Neutrophil (primary cell): ENCODE results near the gene TRIM17.

Experiments used
- H3K27ac ChIP-seq: fragments of 200-600 bp; sonication (generic); 2 replicates; pipeline ENCODE4 v1.5.1; 2016; ENCODE audit warnings: mild to moderate bottlenecking, moderate library complexity
- H3K27me3 ChIP-seq: fragments of 200-600 bp; sonication (generic); 2 replicates; pipeline ENCODE4 v1.6.0; 2016; ENCODE audit warnings: mild to moderate bottlenecking
- H3K36me3 ChIP-seq: fragments of 200-600 bp; sonication (generic); 2 replicates; pipeline ENCODE4 v1.5.1; 2017
- H3K4me1 ChIP-seq, 2 experiments: fragments of 200-600 bp in 1 of 2; sonication (generic) in 1 of 2; 1 replicate in 1 of 2; 2 replicates in 1 of 2; pipeline versions ENCODE4 v1.5.1 to v1.6.1; 2013 to 2016; ENCODE audit warnings: low read depth in 1 of 2, low read length in 1 of 2, mild to moderate bottlenecking in 1 of 2, moderate library complexity in 1 of 2; ENCODE audit not compliant: control insufficient read depth in 1 of 2, insufficient read depth in 1 of 2
- H3K4me3 ChIP-seq, 2 experiments: fragments of 200-600 bp in 1 of 2; sonication (generic) in 1 of 2; 1 replicate in 1 of 2; 2 replicates in 1 of 2; pipeline ENCODE4 v1.5.1; 2013 to 2016; ENCODE audit warnings: low read depth in 1 of 2, low read length in 1 of 2, mild to moderate bottlenecking in 1 of 2, moderate library complexity in 1 of 2
- H3K9me3 ChIP-seq: fragments of 200-600 bp; sonication (generic); 2 replicates; pipeline ENCODE4 v1.5.1; 2016
- TF ChIP-seq, protein P1 (sequence below): fragments of 200-600 bp; sonication (generic); IDR thresholded peaks from 2 replicates; pipeline ENCODE4 v1.5.1; 2016; ENCODE audit warnings: antibody characterized with exemption

Gene TRIM17

GRCh38 chr1:228383773-228384172 lies 32.9 kb downstream of the TRIM17 start:
- Histone ChIP-seq H3K27me3 (peaks cover 32% of the 10 kb centered on the region), H3K27ac (no peak overlapping the region), H3K4me3 (no peak overlapping the region), H3K9me3 (no peaks in the 10 kb centered on the region), H3K4me1 (peaks cover 0 to 2% of the 10 kb centered on the region in 2 experiments), H3K36me3 (no peaks in the 10 kb centered on the region)
- TF ChIP-seq, protein P1, sequence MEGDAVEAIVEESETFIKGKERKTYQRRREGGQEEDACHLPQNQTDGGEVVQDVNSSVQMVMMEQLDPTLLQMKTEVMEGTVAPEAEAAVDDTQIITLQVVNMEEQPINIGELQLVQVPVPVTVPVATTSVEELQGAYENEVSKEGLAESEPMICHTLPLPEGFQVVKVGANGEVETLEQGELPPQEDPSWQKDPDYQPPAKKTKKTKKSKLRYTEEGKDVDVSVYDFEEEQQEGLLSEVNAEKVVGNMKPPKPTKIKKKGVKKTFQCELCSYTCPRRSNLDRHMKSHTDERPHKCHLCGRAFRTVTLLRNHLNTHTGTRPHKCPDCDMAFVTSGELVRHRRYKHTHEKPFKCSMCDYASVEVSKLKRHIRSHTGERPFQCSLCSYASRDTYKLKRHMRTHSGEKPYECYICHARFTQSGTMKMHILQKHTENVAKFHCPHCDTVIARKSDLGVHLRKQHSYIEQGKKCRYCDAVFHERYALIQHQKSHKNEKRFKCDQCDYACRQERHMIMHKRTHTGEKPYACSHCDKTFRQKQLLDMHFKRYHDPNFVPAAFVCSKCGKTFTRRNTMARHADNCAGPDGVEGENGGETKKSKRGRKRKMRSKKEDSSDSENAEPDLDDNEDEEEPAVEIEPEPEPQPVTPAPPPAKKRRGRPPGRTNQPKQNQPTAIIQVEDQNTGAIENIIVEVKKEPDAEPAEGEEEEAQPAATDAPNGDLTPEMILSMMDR: no peak

GRCh38 chr1:228381356-228381755 lies 35.3 kb downstream of the TRIM17 start:
- TF ChIP-seq, protein P1: no peak
- Histone ChIP-seq H3K4me1 (peaks cover 0 to 5% of the 10 kb centered on the region in 2 experiments), H3K36me3 (no peaks in the 10 kb centered on the region), H3K4me3 (no peak overlapping the region), H3K27me3 (peaks cover 53% of the 10 kb centered on the region), H3K9me3 (no peaks in the 10 kb centered on the region), H3K27ac (no peak overlapping the region)

DNA sequence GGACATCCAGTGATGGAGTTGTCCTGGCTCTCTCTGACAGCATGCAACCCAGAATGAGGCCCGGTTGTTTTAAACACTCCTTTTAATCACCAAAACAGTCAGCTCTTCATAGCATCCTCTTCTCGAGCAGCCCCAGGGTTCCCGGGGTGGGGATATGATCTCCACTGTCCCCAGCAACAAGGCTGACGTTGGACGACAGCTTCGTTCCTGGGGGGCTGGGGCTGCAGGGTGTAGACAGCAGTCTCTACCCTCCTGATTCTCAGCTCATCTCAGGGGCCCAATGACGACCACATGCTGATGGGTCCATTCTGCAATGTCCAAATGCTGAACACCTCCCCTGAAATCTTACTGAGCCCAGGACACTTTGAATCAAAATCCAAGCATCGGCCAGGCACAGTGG lies 37.0 kb downstream of the TRIM17 start:
- TF ChIP-seq, protein P1: no peak
- peaks cover 0 to 5% of the 10 kb centered on the region in 2 experiments for H3K4me1 ChIP-seq
- H3K27me3 ChIP-seq: peaks cover 53% of the 10 kb centered on the region
- H3K4me3 ChIP-seq: no peak overlapping the region
- H3K27ac ChIP-seq: no peak overlapping the region
- no peaks in the 10 kb centered on the region for H3K9me3 ChIP-seq
- no peaks in the 10 kb centered on the region for H3K36me3 ChIP-seq

GRCh38 chr1:228378873-228379460 lies 37.7 kb downstream of the TRIM17 start:
- Histone ChIP-seq H3K4me1 (peaks cover 0 to 5% of the 10 kb centered on the region in 2 experiments), H3K27ac (no peak overlapping the region), H3K9me3 (no peaks in the 10 kb centered on the region), H3K4me3 (no peak overlapping the region), H3K36me3 (no peaks in the 10 kb centered on the region), H3K27me3 (peaks cover 53% of the 10 kb centered on the region)
- TF ChIP-seq, protein P1: no peak

- TF ChIP-seq, protein P1: no peak
- no peak overlapping the region for H3K4me3 ChIP-seq
Measured at GRCh38 chr1:228378090-228378872, 38.4 kb downstream of the TRIM17 start.

More at GRCh38 chr1:228378090-228378872, 38.4 kb downstream of the TRIM17 start:
- Histone ChIP-seq H3K27ac (no peak overlapping the region), H3K4me1 (peaks cover 0 to 5% of the 10 kb centered on the region in 2 experiments), H3K27me3 (peaks cover 53% of the 10 kb centered on the region), H3K9me3 (no peaks in the 10 kb centered on the region), H3K36me3 (no peaks in the 10 kb centered on the region)
